Skeletal muscle tissue (tissue), 4 donors: ENCODE data around the gene GAA. TPM values are rescaled to one million over a fixed set of nuclear protein-coding genes. Genes with fewer than 3 reads are reported as not detected.
"Not testable (repeated sequence)": the region's sequence is repeated elsewhere in the genome, so short reads cannot be mapped to it uniquely, and the experiment has no call there.

Experiments used
- H3K27ac ChIP-seq: one replicate; pipeline ENCODE4 v1.7.0; 2013; ENCODE audit warnings: mild to moderate bottlenecking, low read depth, low read length, inconsistent platforms
- H3K27me3 ChIP-seq, 3 donors: one replicate each; pipeline ENCODE4 v1.7.0; 2013; ENCODE audit warnings: low read length in 3 of 3; ENCODE audit not compliant: control insufficient read depth in 3 of 3, insufficient read depth in 3 of 3
- H3K36me3 ChIP-seq, 3 donors: one replicate each; pipeline ENCODE4 v1.7.0; 2013; ENCODE audit warnings: low read length in 3 of 3; ENCODE audit not compliant: control insufficient read depth in 3 of 3, insufficient read depth in 3 of 3
- H3K4me1 ChIP-seq, 3 donors: one replicate each; pipeline ENCODE4 v1.7.0; 2013; ENCODE audit warnings: low read length in 3 of 3, mild to moderate bottlenecking in 3 of 3; ENCODE audit not compliant: control insufficient read depth in 3 of 3, insufficient read depth in 3 of 3
- H3K4me3 ChIP-seq, 3 donors: one replicate each; pipeline ENCODE4 v1.7.0; 2013; ENCODE audit warnings: low read length in 3 of 3
- H3K9ac ChIP-seq, 3 donors: one replicate each; pipeline ENCODE4 v1.7.0; 2013; ENCODE audit warnings: low read length in 3 of 3, mild to moderate bottlenecking in 3 of 3, moderate library complexity in 2 of 3, low read depth in 1 of 3
- H3K9me3 ChIP-seq, 3 donors: one replicate each; pipeline ENCODE4 v1.7.0; 2013; ENCODE audit warnings: low read length in 3 of 3; ENCODE audit not compliant: control insufficient read depth in 3 of 3
- total RNA-seq: library from RNA; depleted of rRNA; stranded (reverse); fragments of >200 nt; gene quantifications from one replicate; pipeline ENCODE4 v1.2.3, GENCODE V29; 2014
- donor health status: Osteomylitis.

Gene GAA
- total RNA-seq, 1 donor from 2014 or later = 14.1 TPM

- Histone ChIP-seq H3K27ac (no peak overlapping the region), H3K9ac (peak overlapping the region in 1 of 3 donors; percentile 16), H3K36me3 (no peaks in the 10 kb centered on the region), H3K9me3 (no peaks in the 10 kb centered on the region), H3K4me1 (peaks cover 5 to 6% (median 5%) of the 10 kb centered on the region in 3 donors), H3K27me3 (no peaks in the 10 kb centered on the region), H3K4me3 (no peak overlapping the region)
Measured at GRCh38 chr17:80082403-80083135, 18.8 kb upstream of the GAA start.

GRCh38 chr17:80083136-80083661, 18.2 kb upstream of the GAA start:
- Histone ChIP-seq H3K9ac (no peak overlapping the region), H3K27ac (no peak overlapping the region), H3K27me3 (no peaks in the 10 kb centered on the region), H3K36me3 (no peaks in the 10 kb centered on the region), H3K9me3 (no peaks in the 10 kb centered on the region), H3K4me3 (no peak overlapping the region), H3K4me1 (peaks cover 5 to 6% (median 5%) of the 10 kb centered on the region in 3 donors)

DNA sequence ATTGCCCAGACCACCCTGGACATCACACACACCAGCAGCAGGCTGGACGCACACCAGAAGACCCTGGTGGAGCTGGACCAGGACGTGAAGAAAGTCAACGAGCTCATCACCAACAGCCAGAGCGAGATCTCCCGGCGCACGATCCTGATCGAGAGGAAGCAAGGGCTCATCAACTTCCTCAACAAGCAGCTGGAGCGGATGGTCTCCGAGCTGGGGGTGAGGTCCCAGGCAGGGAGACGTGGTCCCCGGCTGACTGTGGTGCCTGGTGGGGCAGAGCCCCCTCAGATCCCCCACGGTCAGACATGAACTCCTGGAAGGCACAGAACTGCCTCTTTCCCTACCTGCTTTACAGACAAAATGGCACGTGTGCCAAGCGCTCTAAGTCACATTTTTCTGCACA, 16.6 kb upstream of the GAA start:
- no peaks in the 10 kb centered on the region for H3K9me3 ChIP-seq
- no peak overlapping the region for H3K4me3 ChIP-seq
- H3K27ac ChIP-seq = no peak overlapping the region
- H3K9ac ChIP-seq = no peak overlapping the region
- no peaks in the 10 kb centered on the region for H3K36me3 ChIP-seq
- H3K27me3 ChIP-seq = no peaks in the 10 kb centered on the region
- H3K4me1 ChIP-seq = peaks cover 5 to 6% (median 5%) of the 10 kb centered on the region in 3 donors

DNA sequence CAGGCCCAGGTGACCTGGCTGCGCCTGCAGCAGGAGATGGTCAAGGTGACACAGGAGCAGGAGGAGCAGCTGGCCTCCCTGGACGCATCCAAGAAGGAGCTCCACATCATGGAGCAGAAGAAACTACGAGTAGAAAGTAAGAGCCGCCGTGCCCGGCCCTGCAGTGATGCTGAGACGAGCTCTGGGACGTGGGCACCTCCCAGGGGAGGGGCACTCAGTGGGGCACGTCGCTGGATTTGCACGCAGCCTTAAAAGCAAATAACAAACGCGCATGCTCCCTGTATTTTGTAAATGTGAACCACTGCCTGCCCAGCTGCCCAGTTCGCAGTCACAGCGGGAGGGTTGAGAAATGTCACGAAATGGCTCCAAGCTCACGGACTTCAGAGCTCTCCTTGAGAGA, 15.3 kb upstream of the GAA start:
- peaks cover 5 to 6% (median 5%) of the 10 kb centered on the region in 3 donors for H3K4me1 ChIP-seq
- H3K9ac ChIP-seq = no peak overlapping the region
- no peaks in the 10 kb centered on the region for H3K9me3 ChIP-seq
- no peak overlapping the region for H3K4me3 ChIP-seq
- H3K27ac ChIP-seq = no peak overlapping the region
- H3K27me3 ChIP-seq = no peaks in the 10 kb centered on the region
- H3K36me3 ChIP-seq = no peaks in the 10 kb centered on the region

- no peaks in the 10 kb centered on the region for H3K36me3 ChIP-seq
- H3K27ac ChIP-seq = no peak overlapping the region
- H3K4me1 ChIP-seq = peaks cover 5 to 6% (median 5%) of the 10 kb centered on the region in 3 donors
- no peak overlapping the region for H3K9ac ChIP-seq
- no peaks in the 10 kb centered on the region for H3K27me3 ChIP-seq
- H3K9me3 ChIP-seq = no peaks in the 10 kb centered on the region
- no peak overlapping the region for H3K4me3 ChIP-seq
Measured at GRCh38 chr17:80086616-80087015, 14.8 kb upstream of the GAA start.

DNA sequence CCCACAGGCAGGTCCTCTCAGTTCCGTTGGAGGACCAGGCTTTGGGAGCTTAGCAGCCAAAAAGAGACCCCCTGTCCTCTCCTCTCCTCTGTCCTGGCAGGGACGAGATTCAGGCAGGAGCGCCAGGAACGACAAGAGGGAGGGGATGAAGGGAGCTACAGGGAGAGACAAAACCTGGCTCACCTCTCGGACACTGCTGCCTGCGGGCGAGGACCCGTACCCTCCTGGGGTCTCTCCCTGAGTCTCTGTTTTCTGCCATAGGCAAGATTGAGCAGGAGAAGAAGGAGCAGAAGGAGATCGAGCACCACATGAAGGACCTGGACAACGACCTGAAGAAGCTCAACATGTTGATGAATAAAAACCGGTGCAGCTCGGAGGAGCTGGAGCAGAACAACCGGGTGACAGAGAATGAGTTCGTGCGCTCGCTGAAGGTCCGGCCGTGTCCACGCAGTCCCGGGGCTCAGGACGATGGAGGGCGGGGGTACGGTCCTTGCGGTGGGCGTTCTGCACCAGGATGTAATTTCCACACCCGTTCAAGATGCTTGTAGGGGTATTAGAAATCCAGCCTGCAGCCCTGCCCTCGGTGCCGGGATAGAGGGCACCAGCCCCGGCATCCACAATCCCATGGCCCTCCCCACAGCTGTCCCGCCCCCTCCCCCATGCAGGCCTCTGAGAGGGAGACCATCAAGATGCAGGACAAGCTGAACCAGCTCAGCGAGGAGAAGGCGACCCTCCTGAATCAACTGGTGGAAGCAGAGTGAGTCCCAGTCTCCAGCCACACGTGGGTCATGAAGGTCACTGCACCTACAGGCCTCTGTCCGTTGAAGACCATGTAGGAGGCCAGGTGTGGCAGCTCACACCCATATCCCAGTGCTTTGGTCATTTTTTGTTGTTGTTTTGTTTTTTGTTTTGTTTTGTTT, 13.8 kb upstream of the GAA start:
- Histone ChIP-seq H3K36me3 (no peaks in the 10 kb centered on the region), H3K27ac (no peak overlapping the region), H3K4me3 (no peak overlapping the region), H3K9me3 (no peaks in the 10 kb centered on the region), H3K27me3 (no peaks in the 10 kb centered on the region), H3K9ac (no peak overlapping the region), H3K4me1 (peaks cover 2 to 3% (median 3%) of the 10 kb centered on the region in 3 donors)

DNA sequence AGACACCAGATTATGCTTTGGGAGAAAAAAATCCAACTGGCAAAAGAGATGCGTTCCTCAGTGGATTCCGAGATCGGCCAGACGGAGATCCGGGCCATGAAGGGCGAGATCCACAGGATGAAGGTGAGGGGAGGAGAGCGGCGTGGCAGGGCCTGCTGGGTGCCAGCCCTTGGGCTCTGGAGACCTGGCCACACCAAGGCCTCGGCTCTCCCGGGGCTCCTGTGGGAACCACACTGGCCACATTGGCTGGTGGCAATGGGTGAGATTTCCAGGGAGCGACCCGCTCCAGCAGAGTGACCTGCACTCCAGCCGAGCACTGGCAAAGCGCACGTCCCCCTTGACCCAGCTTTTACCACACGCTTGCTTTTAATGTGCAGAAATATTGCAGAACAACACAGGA, 11.6 kb upstream of the GAA start:
- Histone ChIP-seq H3K27me3 (no peaks in the 10 kb centered on the region), H3K4me3 (no peak overlapping the region), H3K9ac (no peak overlapping the region), H3K4me1 (no peaks in the 10 kb centered on the region), H3K36me3 (no peaks in the 10 kb centered on the region), H3K27ac (no peak overlapping the region), H3K9me3 (no peaks in the 10 kb centered on the region)

- not testable (repeated sequence) for H3K9ac ChIP-seq, H3K36me3 ChIP-seq
Measured at GRCh38 chr17:80090164-80090563, 11.2 kb upstream of the GAA start.

DNA sequence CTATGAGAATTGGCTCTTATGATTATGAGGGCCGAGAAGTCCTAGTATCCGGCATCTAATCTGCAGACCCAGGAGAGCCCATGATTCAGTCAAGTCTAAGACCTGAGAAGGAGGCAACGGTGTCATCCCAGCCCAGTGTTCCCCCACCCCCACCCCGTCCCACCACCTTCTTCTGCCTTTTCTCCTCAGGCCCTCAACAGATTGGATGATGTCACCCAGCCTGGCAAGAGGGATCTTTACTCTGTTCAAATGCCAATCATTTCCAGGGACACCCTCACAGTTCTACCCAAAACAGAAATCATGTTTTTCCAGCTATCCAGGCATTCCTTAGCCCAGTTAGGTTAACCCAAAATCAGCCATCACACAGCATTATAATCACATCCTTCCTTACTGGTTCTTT, 10.0 kb upstream of the GAA start:
- H3K4me1 ChIP-seq = no peaks in the 10 kb centered on the region
- no peaks in the 10 kb centered on the region for H3K27me3 ChIP-seq
- H3K4me3 ChIP-seq = no peak overlapping the region
- no peaks in the 10 kb centered on the region for H3K36me3 ChIP-seq
- no peaks in the 10 kb centered on the region for H3K9me3 ChIP-seq
- no peak overlapping the region for H3K27ac ChIP-seq
- H3K9ac ChIP-seq = no peak overlapping the region

More at GRCh38 chr17:80090164-80090563, 11.2 kb upstream of the GAA start:
- not testable (repeated sequence) for H3K27me3 ChIP-seq, H3K27ac ChIP-seq, H3K4me3 ChIP-seq, H3K9me3 ChIP-seq, H3K4me1 ChIP-seq

- Histone ChIP-seq H3K9me3 (no peaks in the 10 kb centered on the region), H3K9ac (no peak overlapping the region), H3K27ac (no peak overlapping the region), H3K4me3 (no peak overlapping the region), H3K4me1 (no peaks in the 10 kb centered on the region), H3K36me3 (no peaks in the 10 kb centered on the region), H3K27me3 (no peaks in the 10 kb centered on the region)
Measured at GRCh38 chr17:80092959-80093358, 8.4 kb upstream of the GAA start.
